B cell (primary cell): ENCODE results near the gene MIDN.

Experiments used
- CTCF ChIP-seq: fragments of 200-600 bp; IDR thresholded peaks from one replicate; pipeline ENCODE4 v1.8.0; 2022; ENCODE audit warnings: antibody characterized with exemption, mild to moderate bottlenecking
- EZH2 ChIP-seq: IDR thresholded peaks from 2 replicates; pipeline ENCODE4 v1.6.1; 2012; ENCODE audit warnings: borderline replicate concordance, low read depth, mild to moderate bottlenecking, moderate library complexity, low read length; ENCODE audit not compliant: insufficient read depth, poor library complexity, severe bottlenecking

GRCh38 chr19:1249298-1249989 is 1.1 kb downstream of the MIDN start:
- TF ChIP-seq CTCF (no peak), EZH2 (no peak)
